HFFc6 (cell line): Measurements from ENCODE around the gene RPL11. TPM values are rescaled to one million over a fixed set of nuclear protein-coding genes. Genes with fewer than 3 reads are reported as not detected.
"Not testable (repeated sequence)": the region's sequence is repeated elsewhere in the genome, so short reads cannot be mapped to it uniquely, and the experiment has no call there.

Experiments
- DNase-seq: peaks from one replicate; pipeline ENCODE4 v3.0.0-alpha.2; 2018
- H3K27ac Mint-ChIP-seq: 2 replicates; pipeline ENCODE4 v1.8.0; 2020; ENCODE audit warnings: mild to moderate bottlenecking, mixed read lengths
- H3K27me3 Mint-ChIP-seq: 2 replicates; pipeline ENCODE4 v1.8.0; 2021; ENCODE audit warnings: mild to moderate bottlenecking, moderate library complexity, mixed read lengths; ENCODE audit not compliant: insufficient read depth
- H3K36me3 Mint-ChIP-seq: 2 replicates; pipeline ENCODE4 v1.8.0; 2021; ENCODE audit warnings: low read depth, mixed read lengths
- H3K4me1 Mint-ChIP-seq: 2 replicates; pipeline ENCODE4 v1.8.0; 2020; ENCODE audit warnings: low read depth, mixed read lengths
- H3K4me3 Mint-ChIP-seq: 2 replicates; pipeline ENCODE4 v1.8.0; 2020; ENCODE audit warnings: mild to moderate bottlenecking, moderate library complexity, mixed read lengths
- H3K9me3 Mint-ChIP-seq: 2 replicates; pipeline ENCODE4 v1.8.0; 2020; ENCODE audit warnings: mild to moderate bottlenecking, mixed read lengths
- CTCF ChIP-seq: fragments of 200-600 bp; sonication (generic); IDR thresholded peaks from 2 replicates; pipeline ENCODE4 v1.5.0; 2021; ENCODE audit warnings: antibody characterized with exemption, mild to moderate bottlenecking
- total RNA-seq, 6 experiments: library from RNA; stranded (reverse); fragmentation: NEBNext Ultra II Directional; extraction: Animal tissue kit (Norgen Biotek cat#: 25700); gene quantifications; 2 replicates in 1 of 6; 3 replicates in 5 of 6; pipeline ENCODE4 v1.2.3, GENCODE V29; 2021

RPL11 gene
- total RNA-seq, 6 experiments from 2014 or later: 866 to 1,109 (median 1,001) TPM

- TF ChIP-seq CTCF: no peak
- H3K4me3 Mint-ChIP-seq: no peak overlapping the region
- H3K27ac Mint-ChIP-seq: no peak overlapping the region
- peaks cover 21% of the 10 kb centered on the region for H3K27me3 Mint-ChIP-seq
- no peaks in the 10 kb centered on the region for H3K4me1 Mint-ChIP-seq
- H3K9me3 Mint-ChIP-seq: no peaks in the 10 kb centered on the region
- no peaks in the 10 kb centered on the region for H3K36me3 Mint-ChIP-seq
- peak; percentile 36 for DNase-seq
Measured at GRCh38 chr1:23673086-23673813, 18.4 kb upstream of the RPL11 start.

GRCh38 chr1:23679815-23680214, 11.8 kb upstream of the RPL11 start:
- Mint-ChIP-seq H3K9me3 (no peaks in the 10 kb centered on the region), H3K27me3 (peaks cover 39% of the 10 kb centered on the region), H3K4me1 (no peaks in the 10 kb centered on the region), H3K36me3 (no peaks in the 10 kb centered on the region), H3K27ac (no peak overlapping the region), H3K4me3 (no peak overlapping the region)
- TF ChIP-seq CTCF: no peak
- DNase-seq: no peak

- no peak for TF ChIP-seq CTCF
- Mint-ChIP-seq H3K4me3 (no peak overlapping the region), H3K27me3 (peaks cover 34% of the 10 kb centered on the region), H3K27ac (no peak overlapping the region), H3K36me3 (no peaks in the 10 kb centered on the region), H3K4me1 (no peaks in the 10 kb centered on the region), H3K9me3 (no peaks in the 10 kb centered on the region)
- DNase-seq: no peak
Measured at GRCh38 chr1:23682946-23683345, 8.7 kb upstream of the RPL11 start.

GRCh38 chr1:23684415-23684814, 7.2 kb upstream of the RPL11 start:
- Mint-ChIP-seq H3K36me3 (no peaks in the 10 kb centered on the region), H3K4me1 (no peaks in the 10 kb centered on the region)

GRCh38 chr1:23685197-23685596, 6.4 kb upstream of the RPL11 start:
- DNase-seq: not testable (repeated sequence)

More at GRCh38 chr1:23684415-23684814, 7.2 kb upstream of the RPL11 start:
- no peak overlapping the region for H3K4me3 Mint-ChIP-seq
- TF ChIP-seq CTCF: no peak
- H3K27me3 Mint-ChIP-seq: peaks cover 30% of the 10 kb centered on the region
- H3K27ac Mint-ChIP-seq: no peak overlapping the region
- DNase-seq: no peak
- no peaks in the 10 kb centered on the region for H3K9me3 Mint-ChIP-seq

GRCh38 chr1:23687680-23688079, 3.9 kb upstream of the RPL11 start:
- H3K36me3 Mint-ChIP-seq, H3K27ac Mint-ChIP-seq, DNase-seq, H3K4me1 Mint-ChIP-seq, H3K4me3 Mint-ChIP-seq, H3K9me3 Mint-ChIP-seq: not testable (repeated sequence)
- peaks cover 14% of the 10 kb centered on the region for H3K27me3 Mint-ChIP-seq

More at GRCh38 chr1:23685197-23685596, 6.4 kb upstream of the RPL11 start:
- peaks cover 29% of the 10 kb centered on the region for H3K27me3 Mint-ChIP-seq
- H3K36me3 Mint-ChIP-seq, H3K27ac Mint-ChIP-seq, H3K4me1 Mint-ChIP-seq, H3K4me3 Mint-ChIP-seq, H3K9me3 Mint-ChIP-seq: not testable (repeated sequence)

GRCh38 chr1:23688281-23688680, 3.3 kb upstream of the RPL11 start:
- not testable (repeated sequence) for DNase-seq, H3K4me3 Mint-ChIP-seq, H3K9me3 Mint-ChIP-seq, H3K27ac Mint-ChIP-seq, H3K4me1 Mint-ChIP-seq
- H3K27me3 Mint-ChIP-seq: peaks cover 11% of the 10 kb centered on the region
- H3K36me3 Mint-ChIP-seq: peaks cover 15% of the 10 kb centered on the region
